Esophagus squamous epithelium (tissue), 4 donors: ENCODE data around the gene MTG2.

Source experiments
- CTCF ChIP-seq, 6 experiments: fragments of 450-650 bp in 4 of 6; fragments of 200-600 bp in 2 of 6; sonication (generic) in 2 of 6; IDR thresholded peaks; one replicate each; pipeline ENCODE4 v1.5.1; 2016 to 2019; ENCODE audit warnings: antibody characterized with exemption in 6 of 6, mild to moderate bottlenecking in 4 of 6, moderate library complexity in 4 of 6
- POLR2A ChIP-seq, 4 donors: fragments of 450-650 bp; IDR thresholded peaks; one replicate each; pipeline ENCODE4 v1.6.1; 2017; ENCODE audit warnings: antibody characterized with exemption in 4 of 4, mild to moderate bottlenecking in 4 of 4, moderate library complexity in 3 of 4

DNA sequence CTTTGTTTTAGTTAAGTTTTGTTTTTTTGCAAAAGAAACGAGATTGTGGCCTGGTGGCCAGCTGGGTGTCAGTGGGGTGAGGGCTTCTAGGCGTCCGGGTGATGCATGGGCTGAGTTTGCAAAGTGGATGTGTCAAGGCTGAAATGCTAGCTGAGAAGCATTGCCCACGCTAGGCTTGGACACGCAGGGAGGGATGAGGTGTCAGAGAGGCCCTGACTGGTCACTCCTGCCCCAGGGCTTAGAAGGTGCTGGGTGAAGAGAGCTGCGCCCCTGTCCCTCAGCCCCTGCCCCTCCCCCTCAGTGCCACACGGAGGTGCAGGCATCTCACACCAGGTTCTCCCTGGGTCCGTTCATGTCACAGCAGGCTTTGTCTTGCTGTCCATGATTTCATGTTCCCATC is 63.6 kb downstream of the MTG2 start:
- TF ChIP-seq CTCF (IDR thresholded peaks at IDR 0.05) (no peak), POLR2A (IDR thresholded peaks at IDR 0.05) (no peak)
